Measurements from ENCODE around the gene OXT. TPM values are rescaled to one million over a fixed set of nuclear protein-coding genes. Genes with fewer than 3 reads are reported as not detected.
A peak's percentile ranks its signal among the peaks of the same experiment; 100 is the strongest.

OXT gene
- total and polyA plus RNA-seq, 2 of the 13 experiments (the other 11 are each of a cell fraction or from before 2014, with no cell fraction given): not detected

GRCh38 chr20:3038454-3038853, 33.0 kb upstream of the OXT start:
- TF ChIP-seq ZSCAN30 (CRISPR knock-in tag; IDR thresholded peaks at IDR 0.05) (no peak), ZSCAN5A (CRISPR knock-in tag; IDR thresholded peaks at IDR 0.05; ENCODE audit: borderline replicate concordance) (no peak), ZNF607 (CRISPR knock-in tag; IDR thresholded peaks at IDR 0.05; ENCODE audit: borderline replicate concordance) (no peak), ZNF256 (CRISPR knock-in tag; conservative IDR thresholded peaks at IDR 0.05) (no peak), HNRNPK (IDR thresholded peaks at IDR 0.05; ENCODE audit: low read depth, low read length, poor library complexity, severe bottlenecking) (peak; percentile 14), ZNF281 (CRISPR knock-in tag; IDR thresholded peaks at IDR 0.05; ENCODE audit: borderline replicate concordance) (no peak)
- Histone ChIP-seq H2AFZ (ENCODE audit: low read length) (no peak overlapping the region), H3K4me1 (ENCODE audit: insufficient read depth, low read length) (peaks cover 16% of the 10 kb centered on the region), H3K79me2 (ENCODE audit: insufficient read depth, low read length) (no peaks in the 10 kb centered on the region), H3K9me3 (ENCODE audit: low read length) (no peaks in the 10 kb centered on the region), H3K27ac (ENCODE audit: extremely low read length, insufficient read depth, low read length) (no peak overlapping the region), H3K4me3 (replicated peaks in 1 of 3; ENCODE audit: insufficient read depth in 1 of 3, low read depth in 2 of 3, low read length in 3 of 3) (no peak overlapping the region), H3K27me3 (ENCODE audit: control insufficient read depth in 1 of 2, insufficient read depth in 2 of 2, low read length in 2 of 2) (no peaks in the 10 kb centered on the region), H4K20me1 (ENCODE audit: insufficient read depth, low read length) (no peaks in the 10 kb centered on the region), H3K36me3 (replicated peaks in 1 of 2; ENCODE audit: control insufficient read depth in 1 of 2, insufficient read depth in 2 of 2, low read length in 2 of 2) (peaks cover 40 to 57% of the 10 kb centered on the region in 2 experiments), H3K9ac (ENCODE audit: insufficient read depth, low read depth, low read length) (no peak overlapping the region), H3K4me2 (ENCODE audit: low read depth, low read length) (no peak overlapping the region)
- WGBS (ENCODE audit: low lambda C conversion rate): 95% methylated on average over 5 of the region's 5 CpGs
- FAIRE-seq (no peak), ATAC-seq (no peak), DNase-seq (ENCODE audit: low spot score) (no peak)
- ChIA-PET POLR2A (no interaction called here), CTCF (ENCODE audit: low intra/inter-chr PET ratio, low total read pairs) (no interaction called here)
- in situ Hi-C loops (cut with HindIII; ENCODE audit: extremely low pct_ligation_motif_present, low pct_unique_long_range_greater_than_20kb) (no loop called here), intact Hi-C loops (cut with micrococcal nuclease; ENCODE audit: unreplicated experiment) (no loop called here)
- BruUV-seq (replicated peaks): no TSS peak
